Fibroblast of peridontal ligament (primary cell): ENCODE results near the gene KLHL29.

ENCODE experiments used
- DNase-seq: peaks from one replicate; pipeline ENCODE4 v3.0.0-alpha.2; 2010; ENCODE audit errors: extremely low read depth

KLHL29 gene

DNA sequence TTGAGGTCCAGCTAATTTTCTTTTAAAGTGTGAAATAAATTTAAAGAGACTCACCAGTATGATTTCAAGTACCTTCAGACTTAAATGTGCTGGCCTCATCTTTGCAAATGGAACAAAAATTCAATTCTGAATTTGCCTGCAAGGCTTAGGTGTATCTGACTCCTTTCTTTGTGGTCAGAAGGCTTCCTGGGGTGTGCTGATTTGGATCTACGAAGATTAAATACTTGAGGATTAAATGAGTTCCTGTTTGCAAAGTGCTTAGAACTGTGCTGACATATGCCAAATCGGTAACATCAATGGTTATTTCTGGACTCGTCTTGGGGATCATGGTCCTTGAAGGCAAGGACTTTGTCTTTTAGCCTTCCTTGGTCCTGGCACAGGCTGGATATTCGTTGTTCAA, 9.7 kb downstream of the KLHL29 start:
- DNase-seq, result no peak

DNA sequence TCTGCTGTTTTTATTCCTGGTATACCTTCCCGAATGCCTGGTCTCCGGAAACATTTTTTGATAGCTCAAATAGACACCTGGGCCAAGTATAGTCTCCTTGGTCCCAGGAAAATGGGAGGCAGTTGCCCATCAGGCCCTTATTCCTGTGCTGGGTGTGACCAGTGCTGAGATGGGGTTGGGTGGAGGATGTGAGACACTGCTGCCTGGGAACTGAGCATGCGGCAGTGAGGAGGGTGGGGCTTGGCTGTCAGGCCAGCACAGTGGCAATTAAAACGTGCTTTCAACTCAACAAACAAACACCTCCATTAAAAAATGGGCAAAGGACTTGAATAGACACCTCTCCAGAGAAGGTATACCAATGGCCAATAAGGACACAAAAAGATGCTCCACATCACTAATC, 12.5 kb downstream of the KLHL29 start:
- no peak for DNase-seq

- no peak for DNase-seq
These were observed 14.8 kb downstream of the KLHL29 start for GRCh38 chr2:23399674-23400261.

DNA sequence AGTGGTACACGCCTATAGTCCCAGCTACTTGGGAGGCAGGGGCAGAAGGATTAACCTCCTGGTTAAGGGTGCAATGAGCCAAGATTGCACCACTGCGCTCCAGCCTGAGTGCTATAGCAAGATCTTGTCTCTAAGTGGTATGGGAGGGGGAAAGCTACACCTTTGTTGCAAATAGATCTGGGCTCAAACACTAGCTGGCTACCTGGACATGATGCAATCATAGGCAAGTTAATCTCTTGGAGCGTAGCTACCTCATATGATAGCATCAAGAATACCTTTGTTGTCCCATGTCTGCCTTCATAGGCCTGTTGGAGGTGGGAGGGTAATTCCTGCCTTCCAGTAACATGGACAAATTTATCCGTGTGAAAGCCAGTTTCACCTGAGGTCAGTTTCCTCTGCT, 15.7 kb downstream of the KLHL29 start:
- no peak for DNase-seq

DNA sequence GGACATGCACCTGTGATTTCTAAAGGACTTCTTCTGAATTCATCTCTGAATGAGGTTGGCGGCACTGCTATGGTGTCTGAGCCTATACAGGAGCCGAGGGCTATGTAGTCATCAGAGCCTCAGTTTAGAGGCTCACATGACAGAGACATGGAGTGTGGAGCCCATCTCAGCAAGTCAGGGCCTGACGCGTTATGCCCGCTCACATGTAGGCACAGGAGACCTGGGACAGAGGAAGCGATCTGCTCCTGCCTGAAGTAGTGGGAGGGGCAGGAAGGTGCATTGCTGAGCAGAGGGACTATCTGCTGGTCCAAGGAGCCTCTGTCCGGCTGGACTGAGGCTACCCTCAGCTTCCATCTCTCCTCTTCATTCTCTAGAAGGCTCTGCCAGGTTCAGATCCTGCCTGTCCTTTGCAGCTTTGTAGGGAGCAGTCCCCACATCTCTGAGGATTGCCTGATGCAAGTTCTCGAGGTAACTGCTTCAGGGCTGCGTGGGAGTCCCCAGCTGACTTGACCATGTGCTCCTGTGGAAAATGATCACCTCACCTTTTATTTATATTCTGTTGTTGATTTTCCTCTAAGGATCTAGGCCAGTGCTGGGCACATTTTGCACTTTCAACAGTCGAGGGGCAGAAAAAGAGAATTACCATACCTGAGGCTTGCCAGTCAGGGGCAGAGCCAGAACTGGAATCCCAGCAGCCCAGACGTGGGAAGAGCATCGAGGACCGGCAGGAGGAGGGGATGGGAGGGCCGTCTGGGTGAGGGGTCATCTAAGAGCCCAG, 16.6 kb downstream of the KLHL29 start:
- no peak for DNase-seq

- no peak for DNase-seq
These were observed 17.3 kb downstream of the KLHL29 start for GRCh38 chr2:23402205-23402740.

DNA sequence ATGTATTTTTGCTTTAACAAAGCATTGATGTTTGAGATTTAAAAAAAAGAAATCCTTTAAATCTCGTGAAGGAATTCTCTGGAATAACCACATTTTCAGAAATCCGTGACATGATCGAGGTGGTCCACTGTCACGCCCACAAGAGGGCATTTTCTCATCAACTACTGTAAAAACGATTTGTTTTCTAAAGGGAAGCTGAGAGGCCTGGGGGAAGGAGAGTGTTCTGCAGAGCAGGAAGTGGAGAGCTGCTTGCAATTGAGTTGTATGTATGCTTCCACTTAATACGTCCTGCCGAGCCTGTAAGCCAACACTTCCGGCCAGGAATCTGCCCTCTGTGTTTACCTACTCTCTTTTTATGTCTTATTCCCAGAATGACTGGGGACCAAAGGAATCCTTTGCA, 19.4 kb downstream of the KLHL29 start:
- peak; percentile 85 for DNase-seq

DNA sequence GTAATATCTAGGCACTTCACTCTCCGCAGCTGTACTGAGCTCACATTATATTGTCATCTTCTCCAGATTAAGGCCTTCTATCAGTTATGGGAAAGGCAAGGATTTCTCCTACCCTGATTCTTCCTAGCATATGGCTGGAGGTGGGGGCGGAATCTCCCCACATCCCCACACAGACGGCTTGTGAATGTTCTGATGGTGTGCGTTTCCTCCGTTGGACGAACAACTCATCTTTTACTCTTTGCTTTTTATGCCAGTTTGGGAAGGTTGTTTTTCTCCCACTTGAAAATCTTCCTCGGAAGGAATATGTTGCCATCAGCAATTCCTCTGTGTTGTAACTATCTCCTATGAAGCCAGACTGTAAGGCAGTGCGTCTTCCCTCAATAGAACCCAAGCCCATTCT, 24.3 kb downstream of the KLHL29 start:
- no peak for DNase-seq

- no peak for DNase-seq
These were observed 25.6 kb downstream of the KLHL29 start for GRCh38 chr2:23410596-23410995.

- peak; percentile 97 for DNase-seq
These were observed 26.9 kb downstream of the KLHL29 start for GRCh38 chr2:23411752-23412431.

- peak; percentile 50 for DNase-seq
These were observed 27.7 kb downstream of the KLHL29 start for GRCh38 chr2:23412556-23413155.

DNA sequence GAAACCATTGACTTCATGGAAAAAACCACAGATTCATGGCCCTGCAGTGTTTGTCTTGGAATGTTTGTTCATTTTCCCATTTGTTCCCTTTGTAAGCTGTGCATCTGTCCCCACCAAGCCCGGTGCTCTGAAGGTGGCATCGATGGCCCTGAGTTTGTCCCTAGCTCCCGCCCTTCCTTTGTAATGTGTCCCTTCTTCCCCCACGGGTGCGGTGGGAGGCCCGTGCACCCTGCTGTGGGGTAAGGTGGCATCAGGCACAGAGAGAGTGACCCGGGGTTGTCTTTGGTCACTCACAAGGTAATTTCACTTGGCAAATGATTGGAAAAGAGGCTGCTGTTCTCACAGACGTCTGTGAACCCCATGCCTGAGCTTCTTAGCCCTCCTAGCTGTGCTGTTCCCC, 28.7 kb downstream of the KLHL29 start:
- no peak for DNase-seq

DNA sequence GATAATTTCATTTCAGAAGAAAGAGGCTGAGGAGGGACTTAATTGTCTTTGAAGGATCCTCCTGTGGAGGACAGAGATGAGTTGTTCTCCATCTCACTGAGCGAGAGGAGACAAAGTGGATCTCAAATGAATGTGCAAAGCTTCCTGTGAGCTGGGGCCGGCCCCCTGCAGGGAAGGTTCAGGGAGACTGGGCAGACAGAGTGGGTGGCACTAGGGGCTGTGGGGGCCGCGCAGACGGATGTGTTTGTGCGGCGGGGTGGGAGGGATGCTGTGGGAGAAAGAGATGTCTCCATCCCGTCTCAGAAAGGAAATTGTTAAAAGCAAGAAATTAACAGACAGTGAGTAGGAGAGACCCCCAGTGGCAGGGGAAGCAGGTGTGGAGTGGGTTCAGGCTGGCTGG, 29.1 kb downstream of the KLHL29 start:
- no peak for DNase-seq

- DNase-seq, result no peak
These were observed 29.9 kb downstream of the KLHL29 start for GRCh38 chr2:23414871-23415270.

GRCh38 chr2:23417310-23417709, 32.3 kb downstream of the KLHL29 start:
- no peak for DNase-seq

DNA sequence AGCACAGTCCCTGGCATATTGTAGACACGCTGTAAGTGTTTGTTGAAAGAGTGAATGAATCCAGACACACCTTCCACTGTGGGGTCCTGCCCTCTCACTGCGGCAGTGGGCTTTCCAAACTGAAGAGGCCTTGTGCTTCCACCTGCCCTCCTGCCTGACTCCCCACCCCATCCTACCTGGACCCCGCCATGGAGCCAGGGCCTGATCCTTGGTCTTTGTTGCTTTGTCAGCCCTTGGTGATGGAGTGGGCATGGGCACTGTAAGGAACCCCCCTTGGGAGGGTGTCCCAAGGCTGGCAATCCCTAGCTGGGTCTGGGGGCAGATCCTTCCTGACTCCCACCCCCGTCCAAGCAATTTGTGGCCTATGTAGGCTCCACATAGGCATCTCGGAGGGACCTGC, 33.1 kb downstream of the KLHL29 start:
- DNase-seq, result no peak

GRCh38 chr2:23418461-23418911, 33.5 kb downstream of the KLHL29 start:
- peak; percentile 90 for DNase-seq

GRCh38 chr2:23419171-23420090, 34.5 kb downstream of the KLHL29 start:
- peak; percentile 24 for DNase-seq

GRCh38 chr2:23420091-23420839, 35.3 kb downstream of the KLHL29 start:
- no peak for DNase-seq

GRCh38 chr2:23420840-23421476, 36.0 kb downstream of the KLHL29 start:
- DNase-seq, result no peak
